ENCODE results near the gene F10.

Gene F10

DNA sequence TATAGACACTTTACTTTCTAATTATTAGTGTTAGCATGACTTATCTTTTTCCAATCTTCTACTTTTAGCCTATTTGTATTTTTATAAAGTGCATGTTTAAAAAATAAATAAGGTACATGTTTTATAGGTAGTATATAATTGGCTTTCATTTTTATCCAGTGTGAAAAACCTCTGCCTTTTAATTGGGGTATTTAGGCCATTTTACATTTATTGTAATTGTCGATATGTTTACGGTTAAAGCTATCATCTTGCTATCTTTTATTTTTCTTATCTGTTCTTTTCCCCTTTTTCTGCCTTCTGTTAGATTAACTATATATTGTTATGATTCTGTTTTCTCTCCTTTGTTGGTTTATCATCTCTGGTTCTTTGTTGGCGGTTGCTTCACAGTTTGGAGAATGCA lies 45.0 kb downstream of the F10 start:
- Histone ChIP-seq H2AFZ (ENCODE audit: low read depth, low read length, severe bottlenecking) (no peak overlapping the region), H3K27me3 (ENCODE audit: low read length) (no peaks in the 10 kb centered on the region), H3K9ac (ENCODE audit: low read length) (no peak overlapping the region), H3K27ac (ENCODE audit: low read depth, low read length) (no peak overlapping the region), H3K4me3 (ENCODE audit: insufficient read depth, low read length, poor library complexity, severe bottlenecking) (no peak overlapping the region), H3F3A (ENCODE audit: insufficient read depth) (peaks cover 3% of the 10 kb centered on the region; the same call in 1 of the 2 replicates), H3K9me3 (ENCODE audit: insufficient read depth, low read length) (no peaks in the 10 kb centered on the region), H4K20me1 (ENCODE audit: low read depth, low read length) (no peaks in the 10 kb centered on the region), H3K79me2 (ENCODE audit: insufficient read depth, low read length) (no peaks in the 10 kb centered on the region), H3K4me2 (ENCODE audit: low read depth, low read length, poor library complexity, severe bottlenecking) (no peak overlapping the region), H3K36me3 (ENCODE audit: low read length) (no peaks in the 10 kb centered on the region), H3K9me2 (replicated peaks; ENCODE audit: insufficient read depth, low read length) (no peaks in the 10 kb centered on the region)
- TF ChIP-seq, protein P1, sequence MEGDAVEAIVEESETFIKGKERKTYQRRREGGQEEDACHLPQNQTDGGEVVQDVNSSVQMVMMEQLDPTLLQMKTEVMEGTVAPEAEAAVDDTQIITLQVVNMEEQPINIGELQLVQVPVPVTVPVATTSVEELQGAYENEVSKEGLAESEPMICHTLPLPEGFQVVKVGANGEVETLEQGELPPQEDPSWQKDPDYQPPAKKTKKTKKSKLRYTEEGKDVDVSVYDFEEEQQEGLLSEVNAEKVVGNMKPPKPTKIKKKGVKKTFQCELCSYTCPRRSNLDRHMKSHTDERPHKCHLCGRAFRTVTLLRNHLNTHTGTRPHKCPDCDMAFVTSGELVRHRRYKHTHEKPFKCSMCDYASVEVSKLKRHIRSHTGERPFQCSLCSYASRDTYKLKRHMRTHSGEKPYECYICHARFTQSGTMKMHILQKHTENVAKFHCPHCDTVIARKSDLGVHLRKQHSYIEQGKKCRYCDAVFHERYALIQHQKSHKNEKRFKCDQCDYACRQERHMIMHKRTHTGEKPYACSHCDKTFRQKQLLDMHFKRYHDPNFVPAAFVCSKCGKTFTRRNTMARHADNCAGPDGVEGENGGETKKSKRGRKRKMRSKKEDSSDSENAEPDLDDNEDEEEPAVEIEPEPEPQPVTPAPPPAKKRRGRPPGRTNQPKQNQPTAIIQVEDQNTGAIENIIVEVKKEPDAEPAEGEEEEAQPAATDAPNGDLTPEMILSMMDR (IDR thresholded peaks at IDR 0.05; ENCODE audit: insufficient read depth, low read length, poor library complexity, severe bottlenecking): no peak
- TF ChIP-seq EZH2phosphoT487 (conservative IDR thresholded peaks at IDR 0.05; ENCODE audit: low read length): no peak

DNA sequence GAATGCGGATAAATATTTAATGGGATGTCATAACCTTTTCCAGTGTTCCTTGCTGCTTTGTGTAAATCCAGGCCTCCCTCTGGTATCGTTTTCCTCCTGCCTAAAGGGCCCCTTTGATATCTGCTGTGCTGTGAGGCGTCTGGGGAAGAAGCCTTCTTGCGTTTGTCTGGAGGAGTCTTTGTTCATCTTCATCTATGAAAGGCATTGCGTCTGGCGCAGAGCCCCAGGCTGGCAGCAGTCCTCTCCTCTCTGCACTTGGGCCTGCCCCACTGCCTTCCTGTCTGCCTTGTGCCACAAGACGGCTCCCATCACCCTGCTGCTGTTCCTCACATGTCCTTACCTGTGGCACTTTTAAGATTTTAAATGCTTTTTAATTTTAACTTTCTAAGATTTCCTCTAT lies 45.6 kb downstream of the F10 start:
- TF ChIP-seq, protein P1 (IDR thresholded peaks at IDR 0.05; ENCODE audit: insufficient read depth, low read length, poor library complexity, severe bottlenecking): no peak
- no peaks in the 10 kb centered on the region for H3K79me2 ChIP-seq (ENCODE audit: insufficient read depth, low read length)

DNA sequence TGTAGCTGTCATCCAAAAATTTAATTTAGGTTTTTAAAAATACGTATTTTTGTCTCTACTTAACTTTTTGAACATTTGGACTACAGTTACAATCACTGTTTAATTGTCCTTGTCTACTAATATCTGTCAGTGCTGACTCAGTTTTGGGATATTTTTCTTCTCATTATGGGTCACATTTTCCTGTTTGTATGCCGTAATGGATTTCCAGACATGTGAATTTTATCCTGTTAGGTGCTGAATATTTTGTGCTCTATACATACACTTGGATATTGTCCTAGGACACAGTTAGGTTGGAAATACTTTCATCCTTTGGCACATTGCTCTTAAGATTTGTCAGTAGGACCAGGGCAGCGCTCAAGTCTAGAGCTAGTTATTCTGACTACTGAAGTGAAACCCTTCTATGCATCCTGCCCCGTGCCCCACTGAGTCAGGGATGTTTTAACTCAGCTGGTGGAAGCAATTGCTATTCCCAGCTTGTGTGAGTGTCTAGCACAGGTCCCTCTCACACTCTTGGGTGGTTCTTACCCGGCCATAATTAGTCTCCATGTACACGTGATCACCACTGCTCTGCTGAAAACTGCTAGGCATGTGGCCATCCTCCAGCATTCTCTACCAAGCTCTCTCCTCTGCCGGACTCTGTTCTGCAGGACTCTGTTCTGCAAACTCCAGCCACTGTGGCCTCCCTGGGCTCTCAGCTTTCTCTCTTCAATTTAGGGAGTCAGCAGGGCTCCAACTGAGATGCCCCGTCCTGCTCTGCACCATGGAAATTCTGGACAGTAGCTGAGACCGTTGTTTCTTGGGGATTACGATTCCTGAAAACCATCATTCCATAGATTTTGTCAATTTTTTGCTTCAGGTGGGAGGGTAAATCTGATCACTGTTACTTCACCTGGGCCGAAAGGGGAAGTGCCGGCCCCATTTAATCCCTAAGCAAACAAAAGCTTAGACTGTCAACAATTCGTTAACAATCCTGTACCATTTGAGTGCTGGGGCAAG lies 47.0 kb downstream of the F10 start:
- Histone ChIP-seq H3K79me2 (ENCODE audit: insufficient read depth, low read length) (no peaks in the 10 kb centered on the region), H3K9ac (ENCODE audit: low read length) (no peak overlapping the region), H4K20me1 (ENCODE audit: low read depth, low read length) (no peaks in the 10 kb centered on the region), H3K9me2 (replicated peaks; ENCODE audit: insufficient read depth, low read length) (no peaks in the 10 kb centered on the region), H3K36me3 (ENCODE audit: low read length) (no peaks in the 10 kb centered on the region), H3K27me3 (ENCODE audit: low read length) (no peaks in the 10 kb centered on the region), H3K4me2 (ENCODE audit: low read depth, low read length, poor library complexity, severe bottlenecking) (no peak overlapping the region), H3K27ac (ENCODE audit: low read depth, low read length) (no peak overlapping the region), H3K4me3 (ENCODE audit: insufficient read depth, low read length, poor library complexity, severe bottlenecking) (no peak overlapping the region), H3K9me3 (ENCODE audit: insufficient read depth, low read length) (no peaks in the 10 kb centered on the region), H2AFZ (ENCODE audit: low read depth, low read length, severe bottlenecking) (no peak overlapping the region), H3F3A (ENCODE audit: insufficient read depth) (peaks cover 3% of the 10 kb centered on the region; the same call in 1 of the 2 replicates)
- no peak for TF ChIP-seq EZH2phosphoT487 (conservative IDR thresholded peaks at IDR 0.05; ENCODE audit: low read length)
- TF ChIP-seq, protein P1 (IDR thresholded peaks at IDR 0.05; ENCODE audit: insufficient read depth, low read length, poor library complexity, severe bottlenecking): no peak

More for the DNA sequence above, 45.6 kb downstream of the F10 start:
- Histone ChIP-seq H3K4me2 (ENCODE audit: low read depth, low read length, poor library complexity, severe bottlenecking) (no peak overlapping the region), H3K9me3 (ENCODE audit: insufficient read depth, low read length) (no peaks in the 10 kb centered on the region), H3K9ac (ENCODE audit: low read length) (no peak overlapping the region), H4K20me1 (ENCODE audit: low read depth, low read length) (no peaks in the 10 kb centered on the region), H3K4me3 (ENCODE audit: insufficient read depth, low read length, poor library complexity, severe bottlenecking) (no peak overlapping the region), H3K27ac (ENCODE audit: low read depth, low read length) (no peak overlapping the region), H2AFZ (ENCODE audit: low read depth, low read length, severe bottlenecking) (no peak overlapping the region), H3F3A (ENCODE audit: insufficient read depth) (peaks cover 3% of the 10 kb centered on the region; the same call in 1 of the 2 replicates), H3K9me2 (replicated peaks; ENCODE audit: insufficient read depth, low read length) (no peaks in the 10 kb centered on the region), H3K27me3 (ENCODE audit: low read length) (no peaks in the 10 kb centered on the region), H3K36me3 (ENCODE audit: low read length) (no peaks in the 10 kb centered on the region)
